Measurements from ENCODE around the gene NBEA.
"Not testable (repeated sequence)": the region's sequence is repeated elsewhere in the genome, so short reads cannot be mapped to it uniquely, and the experiment has no call there.

GRCh38 chr13:35408285-35408684, 466.2 kb downstream of the NBEA start:
- TF ChIP-seq POLR2A (IDR thresholded peaks at IDR 0.05; ENCODE audit: low read length); ZFP36 (IDR thresholded peaks at IDR 0.05; ENCODE audit: borderline replicate concordance, partially characterized antibody); CTCF (IDR thresholded peaks at IDR 0.05); RNF2 (IDR thresholded peaks at IDR 0.05; ENCODE audit: borderline replicate concordance, low read depth); FOSL2 (IDR thresholded peaks at IDR 0.05); FOSL2 (CRISPR knock-in tag; IDR thresholded peaks at IDR 0.05); KDM1A (IDR thresholded peaks at IDR 0.05; ENCODE audit: low read depth); RFX5 (IDR thresholded peaks at IDR 0.05); ZSCAN20 (CRISPR knock-in tag; IDR thresholded peaks at IDR 0.05); JUNB (IDR thresholded peaks at IDR 0.05); TP53 (CRISPR knock-in tag; IDR thresholded peaks at IDR 0.05): not testable (repeated sequence)

Data from A549 (cell line).